LoVo (cell line): ENCODE measurements around the gene PPP2R5A.
A peak's percentile ranks its signal among the peaks of the same experiment; 100 is the strongest.
"Not testable (repeated sequence)": the region's sequence is repeated elsewhere in the genome, so short reads cannot be mapped to it uniquely, and the experiment has no call there.

Source experiments
- DNase-seq: peaks from one replicate; pipeline ENCODE4 v3.0.0-alpha.2; 2016; ENCODE audit warnings: low spot score

PPP2R5A gene

DNA sequence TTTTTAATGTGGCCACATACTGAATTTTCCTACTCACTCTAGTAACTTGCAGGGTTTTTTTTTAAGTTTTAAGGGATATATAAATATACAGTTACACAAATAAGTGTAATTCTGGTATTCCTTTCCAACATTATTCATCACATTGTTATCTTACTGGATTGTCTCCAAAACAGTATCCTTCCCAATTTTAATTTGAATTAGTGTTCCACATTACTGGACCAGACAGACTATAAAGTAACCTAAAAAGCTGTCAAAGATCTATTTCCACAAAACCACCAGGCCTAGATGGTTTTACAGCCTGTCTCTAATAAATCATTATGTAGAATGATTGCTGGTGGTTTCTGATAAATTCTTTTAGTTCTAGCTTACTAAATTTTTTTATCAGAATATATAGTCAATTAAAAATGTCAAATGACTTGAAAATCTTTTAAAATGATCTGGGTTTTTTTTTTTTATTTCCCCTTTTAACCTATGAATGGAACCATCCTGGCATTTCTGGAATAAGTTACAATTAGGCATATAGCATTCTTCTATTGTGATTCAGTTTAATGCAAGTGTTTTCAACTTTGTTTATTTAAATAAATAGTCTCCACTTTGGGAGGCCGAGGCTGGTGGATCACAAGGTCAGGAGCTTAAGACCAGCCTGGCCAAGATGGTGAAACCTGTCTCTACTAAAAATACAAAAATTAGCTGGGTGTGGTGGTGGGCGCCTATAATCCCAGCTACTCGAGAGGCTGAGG lies 70.2 kb downstream of the PPP2R5A start:
- no peak for DNase-seq

DNA sequence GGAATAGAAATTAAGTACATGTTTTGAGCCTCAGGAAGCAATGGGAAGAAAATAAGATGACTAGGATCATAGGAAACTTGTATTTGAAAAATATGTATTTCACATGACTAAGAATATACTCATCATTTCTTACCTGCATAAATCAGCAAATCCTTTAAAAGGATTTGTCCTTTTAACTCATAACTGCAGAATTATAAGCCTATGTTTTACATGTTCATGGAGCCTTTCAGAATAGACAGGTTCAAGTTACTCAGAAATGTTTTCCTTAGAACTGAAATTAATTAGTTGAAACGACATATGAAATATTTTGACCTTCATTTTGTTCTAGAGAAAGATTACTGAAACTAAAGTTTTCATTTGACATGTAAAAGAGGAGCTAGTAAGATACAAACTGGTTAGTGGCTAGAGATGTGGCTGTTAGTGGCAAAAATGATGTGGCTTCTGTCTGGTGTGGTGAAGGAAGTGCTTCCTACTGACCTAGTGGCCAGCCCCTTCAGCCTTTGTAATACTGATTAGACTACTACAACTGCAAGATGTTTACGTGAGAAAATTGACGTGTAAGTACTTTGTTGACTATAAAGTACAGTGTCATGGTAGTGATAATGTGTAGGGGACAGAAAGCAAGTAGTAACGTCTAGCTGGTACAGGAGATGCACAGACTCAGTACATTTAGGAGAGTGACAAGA lies 74.7 kb downstream of the PPP2R5A start:
- DNase-seq, result no peak

DNA sequence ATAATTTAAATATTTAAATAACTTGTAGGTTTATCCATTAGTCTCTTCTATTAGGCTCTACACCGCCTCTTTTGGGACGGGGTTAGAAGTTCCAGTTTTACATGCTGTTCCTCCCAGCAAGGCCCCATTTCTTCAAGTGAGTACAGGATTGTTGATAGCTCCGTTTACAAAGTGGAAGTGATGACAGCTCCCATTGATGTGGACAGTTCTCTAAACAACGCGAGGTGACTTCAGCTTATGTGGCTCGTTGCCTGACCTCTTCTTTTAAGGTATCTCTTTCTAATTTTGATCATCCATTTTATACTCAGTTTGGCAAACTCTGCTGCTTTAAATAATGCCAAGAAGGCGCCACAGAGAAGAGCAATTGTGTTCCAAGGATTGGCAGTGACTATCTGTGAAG lies 79.8 kb downstream of the PPP2R5A start:
- no peak for DNase-seq

DNA sequence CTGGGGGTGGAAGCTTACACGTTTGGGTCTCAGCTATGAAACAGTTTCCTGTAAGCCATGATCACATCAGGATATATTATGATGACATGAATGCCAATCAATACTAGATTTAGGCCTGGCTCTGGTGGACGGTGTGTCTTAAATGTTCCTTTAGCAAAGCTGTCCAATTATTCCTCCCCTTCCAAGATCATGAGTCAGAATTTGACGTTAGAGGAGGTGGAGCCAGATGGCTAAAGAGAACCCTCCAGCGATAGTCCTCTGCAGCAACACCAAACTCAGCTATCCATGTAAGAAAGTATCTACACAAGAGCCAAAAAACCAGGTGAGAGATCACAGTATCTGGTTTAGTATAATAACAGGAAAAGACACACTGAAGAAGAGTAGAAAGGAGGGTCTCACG lies 81.7 kb downstream of the PPP2R5A start:
- DNase-seq, result no peak

DNA sequence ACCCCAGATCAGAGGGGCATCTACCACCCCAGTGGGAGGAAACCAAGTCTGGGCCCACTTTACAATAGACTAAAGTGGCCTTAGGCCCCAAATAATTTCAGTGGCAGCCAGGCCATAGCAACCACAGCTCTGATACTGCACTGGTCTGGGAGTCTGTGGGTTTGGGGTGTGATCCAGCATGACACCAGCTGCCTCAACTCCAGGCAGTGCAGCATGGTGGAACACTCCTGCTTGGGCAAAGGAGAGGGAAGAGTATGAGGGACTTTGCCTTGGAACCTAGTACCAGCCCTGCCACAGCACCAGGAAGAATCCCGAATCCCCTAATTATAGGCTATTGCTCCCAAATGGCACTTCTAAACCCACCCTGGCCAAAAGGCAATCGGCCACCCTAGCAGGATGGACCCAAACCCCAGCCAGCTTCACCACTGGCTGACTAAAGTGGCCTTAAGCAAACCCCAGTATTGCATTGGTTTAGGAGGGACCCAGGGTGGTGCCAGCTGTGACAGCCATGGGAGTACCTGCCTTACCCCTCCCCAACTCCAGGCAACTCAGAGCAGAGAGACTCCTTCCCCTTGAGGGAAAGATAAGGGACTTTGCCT lies 82.4 kb downstream of the PPP2R5A start:
- DNase-seq, result no peak

DNA sequence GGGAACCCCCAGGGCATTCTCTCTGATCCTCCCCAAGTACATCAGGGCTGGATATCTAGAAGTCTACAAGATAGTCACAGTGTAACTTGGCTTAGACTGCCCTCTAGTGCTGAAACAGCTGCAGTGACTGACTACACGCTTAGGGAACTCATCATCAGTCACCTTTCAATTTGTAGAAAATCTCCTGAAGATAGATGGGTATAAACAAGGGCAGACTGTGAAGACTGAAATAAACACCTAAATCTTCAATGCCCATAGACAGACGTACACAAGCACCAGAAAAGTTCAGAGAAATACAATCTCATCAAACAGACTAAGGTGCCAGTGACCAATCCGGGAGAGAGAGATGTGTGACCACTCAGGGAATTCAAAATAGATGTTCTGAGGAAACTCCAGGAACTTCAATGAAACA lies 82.9 kb downstream of the PPP2R5A start:
- DNase-seq, result peak; percentile 61

DNA sequence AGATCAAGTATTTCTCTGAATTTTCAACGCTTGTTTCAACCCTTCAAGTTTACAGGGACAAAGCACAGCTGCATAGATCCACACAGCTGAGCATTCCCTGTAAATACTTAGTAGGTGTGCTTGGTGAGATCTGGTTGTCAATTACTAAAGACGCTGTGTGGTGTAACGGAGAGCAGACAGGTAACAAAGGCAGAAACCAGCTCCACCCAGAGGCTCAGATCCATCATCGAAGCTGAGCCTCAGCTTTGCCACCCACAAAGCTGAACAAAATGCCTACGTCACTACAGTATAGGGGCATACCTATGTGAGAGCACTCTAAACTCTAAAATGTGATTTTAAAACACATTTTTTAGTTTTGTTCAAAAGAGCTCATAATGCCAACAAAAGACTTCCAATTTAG lies 90.8 kb downstream of the PPP2R5A start:
- DNase-seq, result no peak

DNA sequence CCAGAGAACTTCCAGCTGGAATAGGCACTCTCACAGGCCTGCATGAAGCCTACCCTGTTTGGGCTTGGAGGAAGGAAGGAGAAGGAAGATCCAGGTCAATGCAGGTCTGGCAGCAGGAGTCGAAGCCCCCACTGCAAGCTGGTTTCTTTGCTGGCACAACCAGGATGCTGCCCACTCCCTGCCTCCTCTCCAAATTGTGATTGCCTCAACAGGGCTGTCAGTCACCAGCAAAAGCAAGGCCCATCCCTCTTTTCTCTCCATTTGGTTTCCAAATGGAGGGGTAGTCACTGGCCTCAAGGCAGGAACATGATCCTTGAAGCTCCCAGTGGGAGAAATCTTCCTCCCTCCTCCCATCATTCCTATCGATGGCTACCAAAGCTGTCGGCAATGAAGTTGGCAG lies 92.4 kb downstream of the PPP2R5A start:
- DNase-seq, result no peak

DNA sequence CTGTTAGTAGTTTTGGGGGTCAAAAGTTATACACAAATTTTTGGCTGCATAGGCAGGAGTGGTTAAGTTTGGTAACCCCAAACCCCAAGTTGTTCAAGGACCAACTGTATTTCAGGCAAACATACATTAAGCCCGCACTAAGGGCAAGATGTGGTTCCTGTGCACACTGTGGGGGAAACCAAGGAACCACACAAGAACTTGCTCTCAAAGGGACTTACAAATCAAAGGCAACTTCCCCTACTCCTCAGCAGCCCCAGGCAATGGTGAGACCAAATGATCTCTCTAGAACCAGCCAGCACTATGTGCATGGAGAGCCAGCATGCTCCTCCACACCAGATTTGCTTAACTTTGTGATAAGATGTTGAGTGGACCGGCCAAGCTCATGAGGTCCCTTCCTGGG lies 94.2 kb downstream of the PPP2R5A start:
- DNase-seq, result no peak

DNA sequence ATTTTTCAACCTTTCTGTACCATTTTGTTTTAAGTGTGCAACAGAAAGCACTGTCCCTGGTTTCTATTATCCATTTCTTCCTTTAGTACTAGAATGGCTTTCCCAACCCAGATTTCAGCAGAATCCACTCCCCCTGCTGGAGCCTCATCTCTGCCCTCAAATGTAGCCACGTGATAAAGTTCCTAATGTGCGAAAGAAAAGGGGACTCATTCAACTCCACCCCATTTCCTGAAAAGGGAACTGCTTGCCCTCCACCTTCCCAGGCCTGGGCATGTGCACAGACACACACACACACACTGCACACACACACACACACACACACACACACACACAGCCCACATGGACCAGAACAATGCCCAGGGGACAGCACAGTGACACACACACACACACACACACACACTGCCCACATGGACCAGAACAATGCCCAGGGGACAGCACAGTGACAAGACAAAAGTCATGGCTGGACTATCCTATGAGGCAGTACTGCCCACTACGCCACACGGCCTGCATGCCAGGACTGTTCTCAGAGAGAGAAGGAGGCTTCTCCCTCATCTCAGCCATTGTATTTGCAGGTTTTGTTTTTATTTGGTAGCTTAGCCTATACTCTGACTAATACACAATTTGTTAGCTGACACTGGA lies 96.3 kb downstream of the PPP2R5A start:
- DNase-seq, result no peak

DNA sequence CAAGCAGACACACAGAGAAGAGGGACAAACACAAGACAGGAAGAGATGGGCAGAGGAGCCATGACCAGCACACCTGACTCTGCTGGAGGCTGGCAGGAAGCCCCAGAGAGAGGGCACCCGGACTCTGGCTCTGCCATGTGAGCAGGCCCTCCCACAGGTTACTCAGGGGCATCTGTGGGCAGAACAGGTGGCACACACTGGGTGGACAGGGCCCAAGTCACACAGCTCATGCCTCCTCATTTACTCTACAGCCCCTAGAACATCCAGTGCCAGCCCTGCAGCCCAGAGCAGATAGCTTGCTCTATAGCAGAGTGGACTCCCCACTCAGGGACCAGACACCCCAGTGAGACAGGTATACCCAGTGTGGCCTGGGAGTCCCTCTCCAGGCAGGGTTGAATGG lies 100.8 kb downstream of the PPP2R5A start:
- no peak for DNase-seq

DNA sequence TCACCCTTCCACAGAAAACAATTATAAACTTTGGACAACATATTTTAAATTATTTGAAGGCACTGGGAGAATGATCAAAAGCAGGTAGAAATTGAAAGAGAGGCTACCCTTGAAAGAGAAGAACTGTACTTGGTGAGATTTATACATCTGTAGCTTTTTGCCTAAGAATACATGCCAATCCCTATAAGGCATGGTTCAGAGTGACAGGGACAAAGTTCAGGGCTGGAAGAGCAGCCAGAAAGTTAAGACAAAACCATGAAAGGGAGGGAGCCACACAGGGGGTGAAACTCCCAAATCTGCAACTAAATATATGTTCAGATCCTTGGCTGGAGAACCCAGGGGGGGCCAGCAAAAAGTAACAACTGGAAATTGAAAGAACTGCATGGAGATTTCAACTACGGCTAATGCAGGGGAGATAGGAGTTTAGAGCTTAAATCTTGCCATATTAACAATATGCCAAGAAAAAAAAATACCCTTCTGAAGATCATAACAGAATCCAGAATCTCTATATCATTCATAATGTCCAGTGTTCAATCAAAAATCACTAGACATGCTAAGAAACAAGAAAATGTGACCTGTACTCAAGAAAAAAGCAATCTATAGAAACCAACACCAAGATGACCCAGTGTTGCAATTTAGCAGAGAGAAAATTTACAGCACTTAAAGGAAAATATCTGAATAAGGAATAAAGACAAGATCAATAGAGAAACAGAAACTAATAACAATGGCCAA lies 103.9 kb downstream of the PPP2R5A start:
- no peak for DNase-seq

DNA sequence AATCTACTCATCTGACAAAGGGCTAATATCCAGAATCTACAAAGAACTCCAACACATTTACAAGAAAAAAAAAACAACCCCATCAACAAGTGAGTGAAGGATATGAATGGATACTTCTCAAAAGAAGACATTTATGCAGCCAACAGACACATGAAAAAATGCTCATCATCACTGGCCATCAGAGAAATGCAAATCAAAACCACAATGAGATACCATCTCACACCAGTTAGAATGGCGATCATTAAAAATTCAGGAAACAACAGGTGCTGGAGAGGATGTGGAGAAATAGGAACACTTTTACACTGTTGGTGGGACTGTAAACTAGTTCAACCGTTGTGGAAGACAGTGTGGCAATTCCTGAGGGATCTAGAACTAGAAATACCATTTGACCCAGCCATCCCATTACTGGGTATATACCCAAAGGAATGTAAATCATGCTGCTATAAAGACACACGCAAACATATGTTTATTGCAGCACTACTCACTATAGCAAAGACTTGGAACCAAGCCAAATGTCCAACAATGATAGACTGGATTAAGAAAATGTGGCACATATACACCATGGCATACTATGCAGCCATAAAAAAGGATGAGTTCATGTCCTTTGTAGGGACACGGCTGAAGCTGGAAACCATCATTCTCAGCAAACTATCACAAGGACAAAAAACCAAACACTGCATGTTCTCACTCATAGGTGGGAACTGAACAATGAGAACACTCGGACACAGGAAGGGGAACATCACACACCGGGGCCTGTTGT lies 110.6 kb downstream of the PPP2R5A start:
- not testable (repeated sequence) for DNase-seq

DNA sequence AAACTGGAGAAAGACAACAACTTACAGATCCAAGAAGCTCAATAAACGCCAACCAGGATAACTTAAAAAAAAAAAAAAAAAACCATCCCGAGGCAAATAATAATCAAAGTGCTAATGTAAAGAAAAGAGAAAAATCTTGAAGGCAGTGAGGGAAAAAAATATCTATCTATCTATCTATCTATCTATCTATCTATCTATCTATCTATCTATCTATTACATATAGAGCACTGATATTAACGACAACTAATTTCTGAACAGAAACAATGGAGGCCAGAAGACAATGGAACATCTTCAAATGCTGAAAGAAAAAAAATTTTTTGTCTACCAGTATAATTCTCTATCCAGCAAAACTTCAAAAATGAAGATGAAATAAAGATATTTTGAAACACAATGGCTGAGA lies 111.4 kb downstream of the PPP2R5A start:
- DNase-seq, result no peak

DNA sequence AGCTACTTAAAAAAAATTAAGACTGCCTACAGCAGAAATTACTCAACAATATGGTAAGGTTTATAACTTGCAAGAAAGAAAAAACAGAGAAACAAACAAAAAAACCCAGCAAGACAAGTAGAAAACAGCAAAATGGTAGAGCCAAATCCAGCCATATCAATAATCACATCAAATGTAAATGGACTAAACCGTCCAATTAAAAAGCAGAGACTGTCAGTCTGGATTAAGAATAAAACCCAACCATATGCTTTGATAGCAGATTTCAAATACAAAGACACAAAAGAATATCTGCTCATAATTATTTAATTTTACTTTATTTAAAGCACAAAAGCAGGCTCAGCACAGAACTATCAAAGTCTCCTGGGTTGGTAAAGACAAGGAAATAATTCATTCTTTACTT lies 112.0 kb downstream of the PPP2R5A start:
- no peak for DNase-seq

DNA sequence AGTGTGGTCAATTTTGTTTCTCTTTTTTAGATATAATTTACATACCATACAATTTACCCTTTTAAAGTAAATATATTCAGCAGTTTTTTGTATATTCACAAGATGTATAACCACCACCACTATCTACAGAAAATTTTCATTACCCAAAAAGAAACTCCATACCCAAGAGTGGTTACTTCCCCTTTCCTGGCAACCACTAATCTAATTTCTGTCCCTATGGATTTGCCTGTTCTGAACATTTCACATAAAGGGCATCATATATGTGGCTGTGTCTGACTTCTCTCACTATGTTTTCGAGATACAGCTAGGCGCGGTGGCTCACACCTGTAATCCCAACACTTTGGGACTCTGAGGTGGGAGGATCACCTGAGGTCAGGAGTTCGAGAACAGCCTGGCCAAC lies 115.8 kb downstream of the PPP2R5A start:
- no peak for DNase-seq

DNA sequence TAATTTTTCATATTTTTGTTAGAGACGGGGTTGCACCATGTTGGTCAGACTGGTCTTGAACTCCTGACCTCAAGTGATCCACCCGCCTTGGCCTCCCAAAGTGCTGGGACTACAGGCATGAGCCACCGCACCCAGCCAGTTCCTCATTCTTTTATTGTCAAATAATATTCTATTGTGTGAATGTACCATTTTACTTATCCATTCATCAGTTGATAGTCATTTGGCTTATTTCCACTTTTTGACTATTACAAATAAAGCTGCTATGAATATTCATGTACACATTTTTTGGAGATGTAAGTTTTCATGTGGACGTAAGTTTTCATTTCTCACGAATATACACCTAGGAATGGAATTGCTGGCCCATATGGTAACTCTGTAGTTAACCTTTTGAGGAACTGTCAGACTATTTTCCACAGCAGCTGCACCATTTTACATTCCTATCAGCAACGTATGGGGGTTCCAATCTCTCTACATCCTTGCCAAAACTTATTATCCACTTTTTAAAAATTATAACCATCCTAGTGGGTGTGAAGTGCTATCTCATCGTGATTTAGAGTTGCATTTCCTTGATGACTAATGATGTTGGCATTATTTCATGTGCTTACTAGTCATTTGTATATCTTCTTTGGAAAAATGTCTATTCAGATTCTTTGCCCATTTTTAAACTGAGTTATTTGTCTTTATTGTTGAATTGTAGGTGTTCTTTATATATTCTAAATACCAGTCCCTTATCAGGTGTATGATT lies 116.8 kb downstream of the PPP2R5A start:
- peak; percentile 22 for DNase-seq

DNA sequence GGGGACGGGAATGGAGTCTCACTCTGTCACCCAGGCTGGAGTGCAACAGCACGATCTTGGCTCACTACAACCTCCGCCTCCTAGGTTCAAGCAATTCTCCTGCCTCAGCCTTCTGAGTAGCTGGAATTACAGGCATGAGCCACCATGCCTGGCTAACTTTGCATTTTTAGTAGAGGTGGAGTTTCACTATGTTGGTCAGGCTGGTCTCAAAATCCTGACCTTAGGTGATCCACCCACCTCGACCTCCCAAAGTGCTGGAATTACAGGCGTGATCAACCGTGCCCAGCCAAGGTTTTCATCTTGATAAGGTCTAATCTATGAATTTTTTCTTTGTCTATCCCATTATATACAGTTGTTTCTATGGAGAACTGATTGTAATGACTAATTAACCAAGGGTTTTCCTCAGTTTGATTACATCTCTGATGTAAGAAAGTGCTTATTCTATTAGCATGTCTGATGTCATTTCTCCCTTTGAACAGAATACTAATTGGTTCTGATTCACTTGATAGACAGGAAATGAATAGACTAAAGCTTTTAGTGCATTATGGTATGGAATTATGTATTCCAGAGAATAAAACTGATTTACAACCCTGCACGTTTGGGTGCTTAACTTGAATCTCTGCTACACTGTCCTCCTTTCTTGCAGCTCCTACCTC lies 117.6 kb downstream of the PPP2R5A start:
- no peak for DNase-seq

DNA sequence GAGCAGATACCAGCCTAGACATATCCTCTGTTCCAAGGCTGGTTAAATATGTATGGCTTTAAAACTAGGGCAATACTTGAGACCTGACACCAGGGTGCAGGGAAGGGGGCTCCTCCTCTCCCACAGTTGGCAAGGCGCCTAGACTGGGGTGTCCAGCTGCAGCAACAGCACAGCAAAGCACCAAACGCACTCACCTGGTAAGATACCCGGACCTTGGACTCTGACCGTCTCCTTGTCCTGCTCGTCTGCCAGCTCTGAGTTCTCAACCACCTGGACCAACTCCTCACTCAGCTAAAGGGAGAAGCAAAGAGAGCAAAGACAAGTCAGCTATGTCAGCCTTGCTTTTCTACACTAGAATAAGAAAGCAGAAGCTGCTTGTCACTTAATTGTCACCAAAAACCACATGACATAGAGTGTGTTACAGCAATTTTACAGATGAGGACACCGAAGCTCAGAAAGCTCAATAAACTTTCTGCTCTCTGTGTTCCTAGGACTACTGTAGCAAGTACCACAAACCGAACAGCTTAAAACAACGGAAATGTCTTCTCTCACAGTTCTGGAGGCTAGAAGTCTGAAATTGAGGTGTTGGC lies 125.1 kb downstream of the PPP2R5A start:
- no peak for DNase-seq
